HL-60 (cell line): Measurements from ENCODE around the gene AQP6.
"Not testable (repeated sequence)": the region's sequence is repeated elsewhere in the genome, so short reads cannot be mapped to it uniquely, and the experiment has no call there.

Experiments used
- DNase-seq, 2 experiments: peaks; one replicate each; pipeline ENCODE4 v3.0.0-alpha.2; 2010 to 2020; ENCODE audit warnings: low read depth in 1 of 2, low spot score in 1 of 2
- H3K27ac ChIP-seq: fragments of 250-450 bp; sonication (Bioruptor Pico); replicated peaks from 2 replicates; pipeline ENCODE4 v1.5.1; 2020; ENCODE audit warnings: mild to moderate bottlenecking, moderate library complexity
- H3K27me3 ChIP-seq: fragments of 250-450 bp; sonication (Bioruptor Pico); 2 replicates; pipeline ENCODE4 v1.5.1; 2021; ENCODE audit warnings: mild to moderate bottlenecking, moderate library complexity; ENCODE audit not compliant: insufficient read depth, poor library complexity, severe bottlenecking
- H3K4me3 ChIP-seq: replicated peaks from 2 replicates; pipeline ENCODE4 v1.5.1; 2011; ENCODE audit warnings: mild to moderate bottlenecking, control low read depth, low read length; ENCODE audit not compliant: insufficient read depth
- CTCF ChIP-seq: IDR thresholded peaks from one replicate; pipeline ENCODE4 v1.5.1; 2011; ENCODE audit warnings: low read length, control low read depth, inconsistent platforms; ENCODE audit not compliant: insufficient read depth
- GABPA ChIP-seq: IDR thresholded peaks from 2 replicates; pipeline ENCODE4 v1.6.1; 2012; ENCODE audit warnings: low read depth
- POLR2AphosphoS5 ChIP-seq: IDR thresholded peaks from 2 replicates; pipeline ENCODE4 v1.6.1; 2012; ENCODE audit warnings: low read depth
- REST ChIP-seq: IDR thresholded peaks from 2 replicates; pipeline ENCODE4 v1.6.1; 2012; ENCODE audit warnings: low read depth; ENCODE audit not compliant: insufficient replicate concordance
- SPI1 ChIP-seq: IDR thresholded peaks from 2 replicates; pipeline ENCODE4 v1.6.1; 2012; ENCODE audit warnings: low read depth, mild to moderate bottlenecking, borderline replicate concordance

Gene AQP6

DNA sequence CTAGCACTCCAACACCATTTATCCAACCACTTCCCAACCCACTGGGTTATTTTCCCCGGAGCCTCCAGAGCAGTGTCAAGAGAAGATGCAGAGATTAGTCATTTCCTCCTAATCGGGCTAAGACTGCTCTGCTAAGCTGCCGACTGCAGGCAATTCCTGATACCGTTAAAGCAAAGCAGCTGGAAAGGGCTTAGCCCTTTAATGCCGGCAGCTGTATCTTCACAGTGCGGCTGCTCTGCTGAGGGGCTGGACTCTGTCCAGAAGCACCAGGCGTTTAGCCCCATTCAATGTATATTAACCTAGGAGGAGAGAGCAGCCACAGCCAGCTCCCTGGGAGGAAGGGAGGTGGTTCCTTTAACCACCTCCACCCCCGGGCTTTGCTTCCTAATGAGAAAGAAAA, 11.1 kb downstream of the AQP6 start:
- Histone ChIP-seq H3K27me3 (no peaks in the 10 kb centered on the region), H3K27ac (no peak overlapping the region), H3K4me3 (no peak overlapping the region)
- DNase-seq, result no peak
- TF ChIP-seq POLR2AphosphoS5 (no peak), GABPA (no peak), REST (no peak), CTCF (no peak)

GRCh38 chr12:49984476-49985359, 12.0 kb downstream of the AQP6 start:
- Histone ChIP-seq H3K4me3 (no peak overlapping the region), H3K27ac (no peak overlapping the region), H3K27me3 (no peaks in the 10 kb centered on the region)
- DNase-seq, result no peak
- TF ChIP-seq REST, result no peak
- TF ChIP-seq POLR2AphosphoS5, result no peak
- TF ChIP-seq SPI1, result no peak
- no peak for TF ChIP-seq GABPA
- no peak for TF ChIP-seq CTCF

DNA sequence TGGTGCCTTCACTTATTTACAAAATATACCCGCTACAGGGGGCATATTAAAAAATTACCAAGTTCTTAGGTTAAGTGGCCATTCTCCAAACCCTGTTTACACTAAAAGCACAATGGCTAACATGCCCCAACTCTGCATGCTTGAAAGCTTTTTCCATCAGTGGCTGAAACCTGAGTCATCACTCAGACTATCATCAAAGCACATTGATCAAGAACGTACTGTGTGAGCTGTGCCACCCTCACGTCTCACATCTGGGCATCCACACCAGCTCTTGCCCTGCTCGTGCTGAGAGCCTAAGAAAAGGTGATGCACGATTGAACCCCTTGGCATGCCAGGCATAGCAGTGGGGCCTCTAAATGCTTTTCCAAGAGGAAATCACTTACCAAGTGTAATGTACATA, 13.2 kb downstream of the AQP6 start:
- Histone ChIP-seq H3K4me3 (no peak overlapping the region), H3K27ac (no peak overlapping the region), H3K27me3 (no peaks in the 10 kb centered on the region)
- TF ChIP-seq POLR2AphosphoS5 (no peak), REST (no peak), SPI1 (no peak), CTCF (no peak), GABPA (no peak)
- no peak for DNase-seq

- H3K4me3 ChIP-seq, DNase-seq, H3K27ac ChIP-seq, H3K27me3 ChIP-seq: not testable (repeated sequence)
These were observed 13.7 kb downstream of the AQP6 start for GRCh38 chr12:49986476-49986875.
